IMR-90 (cell line): ENCODE measurements around the gene CTCF. TPM values are rescaled to one million over a fixed set of nuclear protein-coding genes. Genes with fewer than 3 reads are reported as not detected.

Experiments used
- ATAC-seq: fragments of 200-7000 bp; cut with Tn5 transposase; 2 replicates; pipeline ENCODE4 v1.9.1; 2020; ENCODE audit warnings: low read depth, mild to moderate bottlenecking, moderate library complexity
- BruUV-seq: library from RNA; stranded (reverse); fragments of 400-500 nt; replicated peaks from 2 replicates; lab custom pipeline; 2021; lab: Mats Ljungman, UMichigan
- CTCF ChIA-PET: fragments of 300-600 bp; formaldehyde crosslinking; extraction: SDS; loops from one replicate; lab custom pipeline; 2021; ENCODE audit warnings: antibody characterized with exemption; lab: Yijun Ruan, JAX
- POLR2A ChIA-PET: fragments of 300-600 bp; sonication (Branson Sonifier 250); formaldehyde crosslinking; loops from one replicate; lab custom pipeline; 2022; ENCODE audit warnings: antibody characterized with exemption; ENCODE audit not compliant: unreplicated experiment; lab: Charles Lee
- DNase-seq: peaks from one replicate; pipeline ENCODE4 v3.0.0; 2013
- H2AFZ ChIP-seq: replicated peaks from 2 replicates; pipeline ENCODE3; 2013; ENCODE audit warnings: low read length, mild to moderate bottlenecking; ENCODE audit not compliant: poor library complexity
- H2AK5ac ChIP-seq: 2 replicates; pipeline ENCODE4 v1.6.1; 2013; ENCODE audit warnings: low read depth, low read length, inconsistent platforms
- H2AK9ac ChIP-seq: replicated peaks from 2 replicates; pipeline ENCODE3; 2013; ENCODE audit warnings: mild to moderate bottlenecking, low read depth, low read length, moderate library complexity; ENCODE audit not compliant: poor library complexity
- H2BK120ac ChIP-seq: 2 replicates; pipeline ENCODE4 v1.6.1; 2013; ENCODE audit warnings: low read depth, low read length, inconsistent platforms
- H2BK15ac ChIP-seq: 3 replicates; pipeline ENCODE4 v1.6.1; 2013; ENCODE audit warnings: low read depth, low read length, inconsistent platforms
- H2BK20ac ChIP-seq: 2 replicates; pipeline ENCODE4 v1.6.1; 2013; ENCODE audit warnings: low read depth, mild to moderate bottlenecking, inconsistent platforms, low read length, moderate library complexity
- H2BK5ac ChIP-seq: 2 replicates; pipeline ENCODE4 v1.6.1; 2013; ENCODE audit warnings: mild to moderate bottlenecking, low read depth, low read length, inconsistent platforms; ENCODE audit not compliant: poor library complexity, severe bottlenecking
- H3K14ac ChIP-seq: replicated peaks from 2 replicates; pipeline ENCODE4 v1.6.1; 2013; ENCODE audit warnings: low read depth, low read length, inconsistent platforms
- H3K18ac ChIP-seq: 2 replicates; pipeline ENCODE4 v1.6.1; 2013; ENCODE audit warnings: low read depth, low read length, control low read depth
- H3K23ac ChIP-seq: 2 replicates; pipeline ENCODE4 v1.6.1; 2013; ENCODE audit warnings: low read depth, low read length, inconsistent platforms
- H3K27ac ChIP-seq: 2 replicates; pipeline ENCODE4 v1.5.1; 2013; ENCODE audit warnings: mild to moderate bottlenecking, control low read depth, low read length; ENCODE audit not compliant: insufficient read depth
- H3K27me3 ChIP-seq: 2 replicates; pipeline ENCODE4 v1.6.1; 2013; ENCODE audit warnings: low read length; ENCODE audit not compliant: control insufficient read depth, insufficient read depth
- H3K36me3 ChIP-seq: 2 replicates; pipeline ENCODE4 v1.6.1; 2013; ENCODE audit warnings: low read length, mixed read lengths; ENCODE audit not compliant: control insufficient read depth, insufficient read depth
- H3K4ac ChIP-seq: 2 replicates; pipeline ENCODE4 v1.6.1; 2013; ENCODE audit warnings: low read depth, low read length, inconsistent platforms
- H3K4me1 ChIP-seq: 2 replicates; pipeline ENCODE4 v1.6.1; 2013; ENCODE audit warnings: low read length, mixed read lengths; ENCODE audit not compliant: control insufficient read depth, insufficient read depth
- H3K4me2 ChIP-seq: 2 replicates; pipeline ENCODE4 v1.6.1; 2013; ENCODE audit warnings: low read depth, mild to moderate bottlenecking, control low read depth, low read length, moderate library complexity
- H3K4me3 ChIP-seq: 2 replicates; pipeline ENCODE4 v1.5.1; 2013; ENCODE audit warnings: low read depth, mild to moderate bottlenecking, control low read depth, low read length, moderate library complexity; ENCODE audit not compliant: insufficient read depth
- H3K56ac ChIP-seq: 2 replicates; pipeline ENCODE4 v1.6.1; 2013; ENCODE audit warnings: low read length, inconsistent platforms; ENCODE audit not compliant: insufficient read depth; ENCODE audit errors: extremely low read depth
- H3K79me1 ChIP-seq, 2 experiments: 2 replicates each; pipeline ENCODE4 v1.6.1; 2013; ENCODE audit warnings: low read length in 2 of 2, inconsistent platforms in 1 of 2, low read depth in 1 of 2
- H3K9ac ChIP-seq: 2 replicates; pipeline ENCODE4 v1.6.1; 2013; ENCODE audit warnings: low read depth, low read length, control low read depth
- H3K9me1 ChIP-seq: 2 replicates; pipeline ENCODE4 v1.6.1; 2013; ENCODE audit warnings: low read length, inconsistent platforms; ENCODE audit not compliant: insufficient read depth
- H3K9me3 ChIP-seq: 2 replicates; pipeline ENCODE4 v1.6.1; 2013; ENCODE audit warnings: low read length; ENCODE audit not compliant: control insufficient read depth, insufficient read depth
- H4K20me1 ChIP-seq: 2 replicates; pipeline ENCODE4 v1.6.1; 2013; ENCODE audit warnings: low read length, inconsistent platforms; ENCODE audit not compliant: insufficient read depth
- H4K5ac ChIP-seq: 2 replicates; pipeline ENCODE4 v1.6.1; 2013; ENCODE audit warnings: mild to moderate bottlenecking, low read depth, low read length, control low read depth
- H4K8ac ChIP-seq, 2 experiments: 2 replicates each; pipeline ENCODE4 v1.6.1; 2013; ENCODE audit warnings: low read depth in 2 of 2, low read length in 2 of 2, control low read depth in 1 of 2, inconsistent platforms in 1 of 2
- H4K91ac ChIP-seq: 2 replicates; pipeline ENCODE4 v1.6.1; 2013; ENCODE audit warnings: low read depth, low read length, inconsistent platforms; ENCODE audit not compliant: insufficient read depth
- BHLHE40 ChIP-seq: fragments of 150-350 bp; IDR thresholded peaks from 2 replicates; pipeline ENCODE4 v1.6.1; 2016; ENCODE audit warnings: mild to moderate bottlenecking, low read depth, low read length
- CEBPB ChIP-seq: IDR thresholded peaks from 2 replicates; pipeline ENCODE4 v1.6.1; 2012; ENCODE audit warnings: low read depth, low read length, improper control_type of control experiment
- CHD1 ChIP-seq: IDR thresholded peaks from 2 replicates; pipeline ENCODE4 v1.6.1; 2012; ENCODE audit warnings: low read depth, low read length, improper control_type of control experiment
- MAFK ChIP-seq: IDR thresholded peaks from 2 replicates; pipeline ENCODE4 v1.6.1; 2012; ENCODE audit warnings: low read depth, low read length, improper control_type of control experiment
- MAZ ChIP-seq: IDR thresholded peaks from 2 replicates; pipeline ENCODE4 v1.6.1; 2012; ENCODE audit warnings: low read depth, mild to moderate bottlenecking, low read length, improper control_type of control experiment, moderate library complexity, borderline replicate concordance
- MXI1 ChIP-seq: IDR thresholded peaks from 2 replicates; pipeline ENCODE4 v1.6.1; 2012; ENCODE audit warnings: low read depth, mild to moderate bottlenecking, low read length, moderate library complexity, borderline replicate concordance
- NFE2L2 ChIP-seq: fragments of 150-350 bp; IDR thresholded peaks from 2 replicates; pipeline ENCODE4 v1.6.1; 2016; ENCODE audit warnings: low read depth, mild to moderate bottlenecking, low read length
- POLR2A ChIP-seq: IDR thresholded peaks from 2 replicates; pipeline ENCODE4 v1.6.1; 2012; ENCODE audit warnings: mild to moderate bottlenecking, low read depth, low read length
- RAD21 ChIP-seq: IDR thresholded peaks from 2 replicates; pipeline ENCODE4 v1.6.1; 2012; ENCODE audit warnings: low read length, improper control_type of control experiment
- RCOR1 ChIP-seq: IDR thresholded peaks from 2 replicates; pipeline ENCODE4 v1.6.1; 2012; ENCODE audit warnings: mild to moderate bottlenecking, low read length, improper control_type of control experiment; ENCODE audit not compliant: insufficient replicate concordance
- RFX5 ChIP-seq: IDR thresholded peaks from 2 replicates; pipeline ENCODE4 v1.8.0; 2012; ENCODE audit warnings: low read depth, mild to moderate bottlenecking, low read length, moderate library complexity
- WGBS, 2 experiments: methylation state at CpG; one replicate each; pipeline versions ENCODE4 v1.1.5 to v1.1.7; 2013; ENCODE audit warnings: missing lambda C conversion rate in 2 of 2; ENCODE audit not compliant: insufficient read length in 1 of 2; ENCODE audit errors: extremely low coverage in 2 of 2; 5-methylcytosine and 5-hydroxymethylcytosine counted together
- dilution Hi-C: fragments of 300-500 bp; cut with HindIII; formaldehyde crosslinking; loops from one replicate; pipeline ENCODE4 v1.14.3; 2018; ENCODE audit warnings: low sequenced_read_pairs; ENCODE audit not compliant: unreplicated experiment
- in situ Hi-C: fragments of 300-500 bp; cut with MboI; formaldehyde crosslinking; loops from 3 replicates; pipeline ENCODE4 v1.14.3; 2019; ENCODE audit warnings: low sequenced_read_pairs, inconsistent platforms, mixed read lengths
- intact Hi-C: fragments of 100-400 bp; cut with micrococcal nuclease; formaldehyde crosslinking; loops from 2 replicates; pipeline ENCODE4 v1.10.0; 2022
- polyA plus RNA-seq, 3 experiments: library from polyadenylated mRNA; depleted of rRNA; stranded (reverse); fragments of >200 nt; gene quantifications; 2 replicates each; pipeline ENCODE4 v1.2.3, GENCODE V29; 2012; ENCODE audit warnings: low replicate concordance in 1 of 3
- total RNA-seq: library from RNA; depleted of rRNA; stranded (reverse); fragments of >200 nt; gene quantifications from 2 replicates; pipeline ENCODE4 v1.2.3, GENCODE V29; 2012
- TF ChIP-seq, protein P1 (sequence below): fragments of 150-350 bp; IDR thresholded peaks from 2 replicates; pipeline ENCODE4 v1.6.1; 2016; ENCODE audit warnings: low read depth, mild to moderate bottlenecking, low read length, moderate library complexity, borderline replicate concordance
- TF ChIP-seq, protein P2 (sequence below): conservative IDR thresholded peaks from 2 replicates; pipeline ENCODE4 v1.5.1; 2012; ENCODE audit warnings: mild to moderate bottlenecking, low read depth, low read length, improper control_type of control experiment
- TF ChIP-seq, protein P3 (sequence below): fragments of 150-350 bp; IDR thresholded peaks from 2 replicates; pipeline ENCODE4 v1.6.1; 2017; ENCODE audit warnings: mild to moderate bottlenecking, antibody characterized with exemption, low read length, low read depth

CTCF gene
- total and polyA plus RNA-seq, 2 of the 4 experiments (the other 2 are of a cell fraction): 16.1 to 22.8 TPM

DNA sequence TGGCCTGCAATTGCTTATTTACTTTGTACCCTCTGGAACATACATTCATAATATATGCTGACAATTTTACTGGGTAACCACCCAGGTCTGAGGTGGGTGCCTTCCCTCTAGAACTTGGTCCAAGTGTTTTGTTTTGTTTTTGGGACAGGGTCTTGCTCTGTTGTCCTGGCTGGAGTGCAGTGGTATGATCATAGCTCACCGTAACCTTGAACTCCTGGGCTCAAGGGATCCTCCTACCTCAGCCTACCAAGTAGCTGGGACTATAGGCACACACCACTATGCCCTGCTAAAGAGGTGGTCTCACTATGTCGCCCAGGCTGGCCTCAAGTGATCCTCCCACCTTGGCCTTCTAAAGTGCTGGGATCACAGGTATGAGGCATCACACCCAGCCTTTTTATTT, 11.2 kb upstream of the CTCF start:
- Histone ChIP-seq H3K9ac (no peak overlapping the region), H2BK20ac (no peak overlapping the region), H2AK9ac (no peak overlapping the region), H3K23ac (no peak overlapping the region), H2AK5ac (no peak overlapping the region), H4K20me1 (peaks cover 31% of the 10 kb centered on the region; the same call in 1 of the 2 replicates), H4K8ac (no peak overlapping the region), H4K5ac (no peak overlapping the region), H3K36me3 (peaks cover 23% of the 10 kb centered on the region; the same call in 1 of the 2 replicates), H3K27ac (no peak overlapping the region), H3K4me3 (no peak overlapping the region), H3K4ac (no peak overlapping the region), H3K9me1 (no peaks in the 10 kb centered on the region), H2BK120ac (no peak overlapping the region), H3K4me2 (no peak overlapping the region), H2BK15ac (no peak overlapping the region), H4K91ac (no peak overlapping the region), H3K4me1 (peaks cover 6% of the 10 kb centered on the region), H3K56ac (no peak overlapping the region), H3K9me3 (no peaks in the 10 kb centered on the region), H3K18ac (no peak overlapping the region), H2BK5ac (no peak overlapping the region), H3K27me3 (no peaks in the 10 kb centered on the region), H3K14ac (no peak overlapping the region), H2AFZ (no peak overlapping the region), H3K79me1 (peaks cover 10 to 30% of the 10 kb centered on the region in 2 experiments; a peak in 3 of 4 replicates)
- ChIA-PET POLR2A (no interaction called here), CTCF (no interaction called here)
- ATAC-seq (no peak), DNase-seq (no peak)
- intact Hi-C loops (no loop called here), in situ Hi-C loops (no loop called here), dilution Hi-C loops (no loop called here)
- BruUV-seq: no TSS peak
- TF ChIP-seq POLR2A (no peak), MXI1 (no peak), RFX5 (no peak), CHD1 (no peak), MAFK (no peak), NFE2L2 (no peak), MAZ (no peak), RCOR1 (no peak), CEBPB (no peak), BHLHE40 (no peak), RAD21 (no peak)
- TF ChIP-seq, protein P1, sequence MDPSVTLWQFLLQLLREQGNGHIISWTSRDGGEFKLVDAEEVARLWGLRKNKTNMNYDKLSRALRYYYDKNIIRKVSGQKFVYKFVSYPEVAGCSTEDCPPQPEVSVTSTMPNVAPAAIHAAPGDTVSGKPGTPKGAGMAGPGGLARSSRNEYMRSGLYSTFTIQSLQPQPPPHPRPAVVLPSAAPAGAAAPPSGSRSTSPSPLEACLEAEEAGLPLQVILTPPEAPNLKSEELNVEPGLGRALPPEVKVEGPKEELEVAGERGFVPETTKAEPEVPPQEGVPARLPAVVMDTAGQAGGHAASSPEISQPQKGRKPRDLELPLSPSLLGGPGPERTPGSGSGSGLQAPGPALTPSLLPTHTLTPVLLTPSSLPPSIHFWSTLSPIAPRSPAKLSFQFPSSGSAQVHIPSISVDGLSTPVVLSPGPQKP: no peak
- TF ChIP-seq, protein P2, sequence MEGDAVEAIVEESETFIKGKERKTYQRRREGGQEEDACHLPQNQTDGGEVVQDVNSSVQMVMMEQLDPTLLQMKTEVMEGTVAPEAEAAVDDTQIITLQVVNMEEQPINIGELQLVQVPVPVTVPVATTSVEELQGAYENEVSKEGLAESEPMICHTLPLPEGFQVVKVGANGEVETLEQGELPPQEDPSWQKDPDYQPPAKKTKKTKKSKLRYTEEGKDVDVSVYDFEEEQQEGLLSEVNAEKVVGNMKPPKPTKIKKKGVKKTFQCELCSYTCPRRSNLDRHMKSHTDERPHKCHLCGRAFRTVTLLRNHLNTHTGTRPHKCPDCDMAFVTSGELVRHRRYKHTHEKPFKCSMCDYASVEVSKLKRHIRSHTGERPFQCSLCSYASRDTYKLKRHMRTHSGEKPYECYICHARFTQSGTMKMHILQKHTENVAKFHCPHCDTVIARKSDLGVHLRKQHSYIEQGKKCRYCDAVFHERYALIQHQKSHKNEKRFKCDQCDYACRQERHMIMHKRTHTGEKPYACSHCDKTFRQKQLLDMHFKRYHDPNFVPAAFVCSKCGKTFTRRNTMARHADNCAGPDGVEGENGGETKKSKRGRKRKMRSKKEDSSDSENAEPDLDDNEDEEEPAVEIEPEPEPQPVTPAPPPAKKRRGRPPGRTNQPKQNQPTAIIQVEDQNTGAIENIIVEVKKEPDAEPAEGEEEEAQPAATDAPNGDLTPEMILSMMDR: no peak
- TF ChIP-seq, protein P3, sequence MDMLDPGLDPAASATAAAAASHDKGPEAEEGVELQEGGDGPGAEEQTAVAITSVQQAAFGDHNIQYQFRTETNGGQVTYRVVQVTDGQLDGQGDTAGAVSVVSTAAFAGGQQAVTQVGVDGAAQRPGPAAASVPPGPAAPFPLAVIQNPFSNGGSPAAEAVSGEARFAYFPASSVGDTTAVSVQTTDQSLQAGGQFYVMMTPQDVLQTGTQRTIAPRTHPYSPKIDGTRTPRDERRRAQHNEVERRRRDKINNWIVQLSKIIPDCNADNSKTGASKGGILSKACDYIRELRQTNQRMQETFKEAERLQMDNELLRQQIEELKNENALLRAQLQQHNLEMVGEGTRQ: no peak
- WGBS, 2 experiments: no CpG with 5 or more reads among the region's 2 CpGs
